ENCODE measurements around the gene LTO1. TPM values are rescaled to one million over a fixed set of nuclear protein-coding genes. Genes with fewer than 3 reads are reported as not detected.
A peak's percentile ranks its signal among the peaks of the same experiment; 100 is the strongest.

The LTO1 gene
- total RNA-seq, 4 donors from 2014 or later: 23.5 to 40.0 (median 26.9) TPM

- DNase-seq: no peak
- H3K27ac ChIP-seq: no peak overlapping the region
- TF ChIP-seq POLR2A (IDR thresholded peaks at IDR 0.05): no peak
- TF ChIP-seq CTCF (IDR thresholded peaks at IDR 0.05): no peak
- no peaks in the 10 kb centered on the region for H3K27me3 ChIP-seq
- H3K9me3 ChIP-seq: no peaks in the 10 kb centered on the region
- H3K36me3 ChIP-seq: no peaks in the 10 kb centered on the region
- H3K4me1 ChIP-seq: peaks cover 0 to 3% of the 10 kb centered on the region in 2 donors
- WGBS, 2 donors: 69 to 72% methylated on average over 8 of the region's 8 CpGs
- intact Hi-C loops (cut with DNase I): loop anchor here (5.0 kb wide), 2 partner anchors 117 to 507 kb away; no protein-coding TSS in a partner anchor
- H3K4me3 ChIP-seq (replicated peaks in 1 of 3): no peak overlapping the region
Observed at GRCh38 chr11:69685348-69685747, 10.2 kb upstream of the LTO1 start.

- intact Hi-C loops (cut with DNase I): loop anchor here (5.0 kb wide), 2 partner anchors 118 to 508 kb away; no protein-coding TSS in a partner anchor
- Histone ChIP-seq H3K36me3 (no peaks in the 10 kb centered on the region), H3K9me3 (no peaks in the 10 kb centered on the region), H3K27ac (no peak overlapping the region), H3K4me1 (peaks cover 0 to 3% of the 10 kb centered on the region in 2 donors), H3K4me3 (replicated peaks in 1 of 3) (no peak overlapping the region), H3K27me3 (no peaks in the 10 kb centered on the region)
- no peak for DNase-seq
- TF ChIP-seq CTCF (IDR thresholded peaks at IDR 0.05) (no peak), POLR2A (IDR thresholded peaks at IDR 0.05) (no peak)
- 78 to 86% methylated on average over 11 of the region's 11 CpGs for WGBS, 2 donors
Observed at GRCh38 chr11:69684651-69685050, 9.5 kb upstream of the LTO1 start.

GRCh38 chr11:69683764-69684333 lies 8.7 kb upstream of the LTO1 start:
- 34 to 56% methylated on average over 2 to 9 of the region's 9 CpGs for WGBS, 2 donors
- Histone ChIP-seq H3K4me1 (peaks cover 0 to 3% of the 10 kb centered on the region in 2 donors), H3K36me3 (no peaks in the 10 kb centered on the region), H3K27me3 (no peaks in the 10 kb centered on the region), H3K4me3 (replicated peaks in 1 of 3) (no peak overlapping the region), H3K9me3 (no peaks in the 10 kb centered on the region), H3K27ac (no peak overlapping the region)
- DNase-seq: peak; percentile 39
- intact Hi-C loops (cut with DNase I): no loop called here
- no peak for TF ChIP-seq POLR2A (IDR thresholded peaks at IDR 0.05)
- peak in 3 of 6 experiments; percentile 37 to 43 (median 39) for TF ChIP-seq CTCF (IDR thresholded peaks at IDR 0.05)

GRCh38 chr11:69682681-69683326 lies 7.7 kb upstream of the LTO1 start:
- Histone ChIP-seq H3K36me3 (no peaks in the 10 kb centered on the region), H3K27ac (no peak overlapping the region), H3K27me3 (no peaks in the 10 kb centered on the region), H3K4me3 (replicated peaks in 1 of 3) (no peak overlapping the region), H3K9me3 (no peaks in the 10 kb centered on the region), H3K4me1 (peaks cover 0 to 3% of the 10 kb centered on the region in 2 donors)
- intact Hi-C loops (cut with DNase I): no loop called here
- WGBS, 2 donors: 89 to 91% methylated on average over 7 of the region's 7 CpGs
- no peak for TF ChIP-seq POLR2A (IDR thresholded peaks at IDR 0.05)
- no peak for TF ChIP-seq CTCF (IDR thresholded peaks at IDR 0.05)
- no peak for DNase-seq

- Histone ChIP-seq H3K4me3 (replicated peaks in 1 of 3) (no peak overlapping the region), H3K36me3 (no peaks in the 10 kb centered on the region), H3K4me1 (peaks cover 0 to 3% of the 10 kb centered on the region in 2 donors), H3K27ac (no peak overlapping the region), H3K27me3 (no peaks in the 10 kb centered on the region), H3K9me3 (no peaks in the 10 kb centered on the region)
- intact Hi-C loops (cut with DNase I): no loop called here
- DNase-seq: no peak
- 73 to 74% methylated on average over 6 of the region's 6 CpGs for WGBS, 2 donors
- TF ChIP-seq CTCF (IDR thresholded peaks at IDR 0.05) (no peak), POLR2A (IDR thresholded peaks at IDR 0.05) (no peak)
Observed at GRCh38 chr11:69682221-69682620, 7.1 kb upstream of the LTO1 start.
